HepG2 (cell line): ENCODE data around the gene ISCU. TPM values are rescaled to one million over a fixed set of nuclear protein-coding genes. Genes with fewer than 3 reads are reported as not detected.

ENCODE experiments used
- ATAC-seq: fragments of 200-7000 bp; cut with Tn5 transposase; 3 replicates; pipeline ENCODE4 v1.9.1; 2020; ENCODE audit warnings: mild to moderate bottlenecking, moderate library complexity
- BruUV-seq: library from RNA; stranded (reverse); fragments of 400-500 nt; replicated peaks from 2 replicates; lab custom pipeline; 2021; lab: Mats Ljungman, UMichigan
- CTCF ChIA-PET: fragments of 300-600 bp; formaldehyde crosslinking; extraction: SDS; loops from one replicate; lab custom pipeline; 2021; ENCODE audit warnings: low total read pairs, inconsistent platforms, low intra/inter-chr PET ratio; lab: Yijun Ruan, JAX
- POLR2A ChIA-PET: fragments of 350-600 bp; sonication (Branson Sonifier 250); formaldehyde crosslinking; loops from one replicate; lab custom pipeline; 2020; ENCODE audit warnings: antibody characterized with exemption, inconsistent platforms; lab: Yijun Ruan, JAX
- DNase-seq: peaks from one replicate; pipeline ENCODE4 v3.0.0-alpha.2; 2015; ENCODE audit warnings: low spot score
- FAIRE-seq: peaks from 3 replicates; lab custom pipeline; 2011; peaks lifted over from hg19 to GRCh38; lab: Jason Lieb, UNC
- H2AFZ ChIP-seq: one replicate; pipeline ENCODE4 v1.6.1; 2011; ENCODE audit warnings: low read length, inconsistent platforms
- H3K27ac ChIP-seq: fragments of 300-600 bp; 3 replicates; pipeline ENCODE4 v1.8.0; 2011; ENCODE audit warnings: mixed run types, mild to moderate bottlenecking, mixed read lengths, low read length, inconsistent platforms; ENCODE audit not compliant: insufficient read depth; ENCODE audit errors: extremely low read length
- H3K27me3 ChIP-seq, 2 experiments: fragments of 200-600 bp in 1 of 2; 2 replicates in 1 of 2; 3 replicates in 1 of 2; pipeline versions ENCODE4 v1.6.0 to v1.8.0; 2011; ENCODE audit warnings: low read length in 2 of 2, mild to moderate bottlenecking in 2 of 2, moderate library complexity in 2 of 2, inconsistent platforms in 1 of 2; ENCODE audit not compliant: insufficient read depth in 2 of 2, control insufficient read depth in 1 of 2
- H3K36me3 ChIP-seq, 2 experiments: fragments of 200-600 bp in 1 of 2; replicated peaks in 1 of 2; 2 replicates in 1 of 2; 3 replicates in 1 of 2; pipeline versions ENCODE4 v1.5.1 to v1.8.0; 2011; ENCODE audit warnings: low read length in 2 of 2, inconsistent platforms in 1 of 2; ENCODE audit not compliant: insufficient read depth in 2 of 2, control insufficient read depth in 1 of 2
- H3K4me1 ChIP-seq: 2 replicates; pipeline ENCODE4 v1.5.1; 2012; ENCODE audit warnings: low read length, inconsistent platforms; ENCODE audit not compliant: insufficient read depth
- H3K4me2 ChIP-seq: 2 replicates; pipeline ENCODE4 v1.6.0; 2011; ENCODE audit warnings: low read depth, low read length, inconsistent platforms
- H3K4me3 ChIP-seq, 3 experiments: fragments of 200-600 bp in 1 of 3; sonication (generic), shearing (Covaris generic) in 1 of 3; replicated peaks in 1 of 3; 2 replicates each; pipeline ENCODE4 v1.5.1; 2011 to 2016; ENCODE audit warnings: low read length in 3 of 3, inconsistent platforms in 2 of 3, low read depth in 2 of 3, mild to moderate bottlenecking in 2 of 3, control low read depth in 1 of 3, mixed read lengths in 1 of 3; ENCODE audit not compliant: insufficient read depth in 1 of 3
- H3K79me2 ChIP-seq: one replicate; pipeline ENCODE4 v1.6.1; 2011; ENCODE audit warnings: low read length, inconsistent platforms; ENCODE audit not compliant: insufficient read depth
- H3K9ac ChIP-seq: 2 replicates; pipeline ENCODE4 v1.6.0; 2011; ENCODE audit warnings: mild to moderate bottlenecking, low read depth, low read length, inconsistent platforms; ENCODE audit not compliant: insufficient read depth
- H3K9me3 ChIP-seq: 2 replicates; pipeline ENCODE4 v1.5.1; 2012; ENCODE audit warnings: mild to moderate bottlenecking, low read length
- H4K20me1 ChIP-seq: 2 replicates; pipeline ENCODE4 v1.6.0; 2011; ENCODE audit warnings: inconsistent platforms, mild to moderate bottlenecking, low read length, moderate library complexity; ENCODE audit not compliant: insufficient read depth
- AGO2 ChIP-seq: fragments of 200-400 bp; formaldehyde crosslinking; optimal IDR thresholded peaks from 2 replicates; pipeline ENCODE3; 2017; ENCODE audit warnings: mild to moderate bottlenecking, low read depth, low read length, moderate library complexity
- ARNT2 ChIP-seq: sonication (generic); formaldehyde crosslinking; IDR thresholded peaks from 2 replicates; pipeline ENCODE4 v1.8.0; 2022; ENCODE audit warnings: mild to moderate bottlenecking, low read depth, missing genetic modification reagents, moderate library complexity
- MAFK ChIP-seq, 2 experiments: IDR thresholded peaks in 1 of 2; conservative IDR thresholded peaks in 1 of 2; 2 replicates each; pipeline ENCODE4 v1.6.1; 2011; ENCODE audit warnings: improper control_type of control experiment in 2 of 2, low read length in 2 of 2
- PRDM10 ChIP-seq: sonication (generic); formaldehyde crosslinking; IDR thresholded peaks from 2 replicates; pipeline ENCODE4 v1.4.0; 2020; ENCODE audit warnings: low read depth, missing genetic modification reagents
- RARA ChIP-seq: IDR thresholded peaks from 2 replicates; pipeline ENCODE4 v1.6.1; 2016; ENCODE audit warnings: missing genetic modification reagents, missing compliant biosample characterization
- ZNF543 ChIP-seq: sonication (generic); formaldehyde crosslinking; IDR thresholded peaks from 2 replicates; pipeline ENCODE4 v1.4.0; 2020; ENCODE audit warnings: mild to moderate bottlenecking, missing genetic modification reagents
- ZNF746 ChIP-seq: sonication (generic); formaldehyde crosslinking; IDR thresholded peaks from 2 replicates; pipeline ENCODE4 v1.8.0; 2022; ENCODE audit warnings: mild to moderate bottlenecking, missing genetic modification reagents
- in situ Hi-C: cut with HindIII; loops from 2 replicates; pipeline ENCODE4 v1.10.0; 2017; ENCODE audit warnings: low pct_unique_long_range_greater_than_20kb; ENCODE audit not compliant: extremely low pct_ligation_motif_present
- intact Hi-C: fragments of 100-400 bp; cut with micrococcal nuclease; formaldehyde crosslinking; loops from one replicate; pipeline ENCODE4 v1.10.0; 2022; ENCODE audit not compliant: unreplicated experiment
- polyA plus RNA-seq, 8 experiments: library from polyadenylated mRNA; depleted of rRNA in 3 of 8; stranded (reverse) in 7 of 8; unstranded in 1 of 8; fragments of >200 nt; fragmentation: Illumina TruSeq in 4 of 8; extraction: Trizol in 4 of 8; gene quantifications; 2 replicates each; pipeline versions ENCODE4 v1.2.1 to v1.2.3, GENCODE V29; 2011 to 2016; ENCODE audit warnings: low read depth in 4 of 8, missing spikeins in 1 of 8, mixed read lengths in 1 of 8; ENCODE audit not compliant: insufficient read depth in 1 of 8
- total RNA-seq, 5 experiments: library from RNA; depleted of rRNA; stranded (reverse); fragments of >200 nt; fragmentation: Illumina TruSeq; extraction: Trizol; gene quantifications; 2 replicates each; pipeline ENCODE4 v1.2.3, GENCODE V29; 2016; ENCODE audit warnings: low read depth in 1 of 5

The ISCU gene
- total and polyA plus RNA-seq, 2 of the 13 experiments (the other 11 are each of a cell fraction or from before 2014, with no cell fraction given) = 94.4 to 107 TPM

GRCh38 chr12:108564724-108565123 lies 2.3 kb downstream of the ISCU start:
- in situ Hi-C loops = loop anchor here (5.0 to 10.0 kb wide), 2 partner anchors 53 to 240 kb away; no protein-coding TSS in a partner anchor
- TF ChIP-seq ARNT2 = no peak
- no peak for TF ChIP-seq MAFK (conservative IDR thresholded peaks at IDR 0.05 in 1 of 2, IDR thresholded peaks at IDR 0.05 in 1 of 2; ENCODE audit: low read length in 2 of 2)
- TF ChIP-seq ZNF543 (CRISPR knock-in tag) = no peak
- TF ChIP-seq RARA (CRISPR knock-in tag) = no peak
- no peak for TF ChIP-seq PRDM10 (CRISPR knock-in tag)
- no peak for TF ChIP-seq ZNF746 (CRISPR knock-in tag)
- no peak for TF ChIP-seq AGO2
- ChIA-PET POLR2A (no interaction called here), CTCF (interaction anchor here (1.7 to 3.9 kb wide), 2 partner anchors 50 to 53 kb away, joined by 4 to 45 read pairs; no protein-coding TSS in a partner anchor)
- H2AFZ ChIP-seq = no peak overlapping the region
- no TSS peak for BruUV-seq
- no peaks in the 10 kb centered on the region; a peak in 1 of 5 replicates for H3K27me3 ChIP-seq
- peaks cover 31% of the 10 kb centered on the region for H3K79me2 ChIP-seq
- H3K27ac ChIP-seq = no peak overlapping the region
- intact Hi-C loops = loop anchor here (5.0 kb wide), 2 partner anchors 168 to 293 kb away; partner anchors contain the start of genes CORO1C and SSH1
- peaks cover 8% of the 10 kb centered on the region for H3K4me1 ChIP-seq
- peaks cover 20 to 55% of the 10 kb centered on the region in 2 experiments for H3K36me3 ChIP-seq
- FAIRE-seq = no peak
- no peak for ATAC-seq
- no peak overlapping the region for H3K9ac ChIP-seq
- no peak for DNase-seq
- no peak overlapping the region for H3K4me2 ChIP-seq
- H3K9me3 ChIP-seq = no peaks in the 10 kb centered on the region
- H3K4me3 ChIP-seq = no peak overlapping the region
- peaks cover 4% of the 10 kb centered on the region for H4K20me1 ChIP-seq
